ENCODE results near the gene RALGAPA1. TPM values are rescaled to one million over a fixed set of nuclear protein-coding genes. Genes with fewer than 3 reads are reported as not detected.
"Not testable (repeated sequence)": the region's sequence is repeated elsewhere in the genome, so short reads cannot be mapped to it uniquely, and the experiment has no call there.

The RALGAPA1 gene
- total RNA-seq, 1 experiment from 2014 or later, result 52.8 TPM

DNA sequence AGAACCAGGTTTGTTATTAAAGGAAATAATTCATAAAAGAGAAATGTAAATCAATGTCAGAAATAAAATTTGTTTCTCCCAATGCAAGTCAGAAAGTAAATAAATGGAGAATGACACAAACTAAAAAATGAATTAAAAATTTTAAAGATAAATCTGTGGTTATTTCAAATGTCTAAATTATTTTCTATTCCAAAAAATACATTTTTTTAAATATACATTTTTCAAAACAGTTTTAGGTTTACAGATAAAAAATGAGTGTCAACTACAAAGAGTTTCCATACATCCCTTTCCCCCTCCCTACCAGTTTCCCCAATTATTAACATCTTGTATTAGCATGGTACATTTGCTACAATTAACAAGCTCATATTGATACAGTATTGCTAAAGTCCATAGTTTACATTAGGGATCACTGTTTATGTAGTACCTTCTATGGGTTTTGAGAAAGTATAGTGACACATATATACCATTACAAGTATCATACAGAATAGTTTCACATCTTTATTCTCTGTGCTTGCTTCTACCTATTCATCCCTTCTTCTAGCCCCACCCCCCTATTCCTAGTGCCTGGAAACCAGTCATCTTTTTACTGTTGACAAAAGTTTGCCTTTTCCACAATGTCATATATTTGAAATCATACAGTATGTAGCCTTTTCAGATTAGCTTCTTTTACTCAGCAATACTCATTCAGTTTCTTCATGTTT is 104.2 kb downstream of the RALGAPA1 start:
- DNase-seq (ENCODE audit: extremely low read depth, low read depth), result no peak

DNA sequence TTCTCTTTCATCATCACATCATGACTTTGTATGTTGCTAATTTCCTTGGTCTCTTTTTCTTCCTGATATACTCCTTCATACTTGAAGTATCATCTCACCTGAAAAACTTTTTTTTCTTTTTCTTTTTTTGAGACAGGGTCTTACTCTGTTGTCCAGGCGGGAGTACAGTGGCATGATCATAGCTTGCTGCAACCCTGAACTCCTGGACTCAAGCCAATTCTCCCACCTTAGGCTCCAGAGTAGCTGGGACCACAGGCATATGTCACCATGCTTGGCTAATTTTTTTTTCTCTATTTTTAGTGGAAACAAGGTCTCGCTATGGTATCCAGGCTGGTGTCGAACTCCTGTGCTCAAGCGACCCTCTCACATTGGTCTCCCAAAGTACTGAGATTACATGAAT is 107.6 kb downstream of the RALGAPA1 start:
- DNase-seq (ENCODE audit: extremely low read depth, low read depth), result no peak

DNA sequence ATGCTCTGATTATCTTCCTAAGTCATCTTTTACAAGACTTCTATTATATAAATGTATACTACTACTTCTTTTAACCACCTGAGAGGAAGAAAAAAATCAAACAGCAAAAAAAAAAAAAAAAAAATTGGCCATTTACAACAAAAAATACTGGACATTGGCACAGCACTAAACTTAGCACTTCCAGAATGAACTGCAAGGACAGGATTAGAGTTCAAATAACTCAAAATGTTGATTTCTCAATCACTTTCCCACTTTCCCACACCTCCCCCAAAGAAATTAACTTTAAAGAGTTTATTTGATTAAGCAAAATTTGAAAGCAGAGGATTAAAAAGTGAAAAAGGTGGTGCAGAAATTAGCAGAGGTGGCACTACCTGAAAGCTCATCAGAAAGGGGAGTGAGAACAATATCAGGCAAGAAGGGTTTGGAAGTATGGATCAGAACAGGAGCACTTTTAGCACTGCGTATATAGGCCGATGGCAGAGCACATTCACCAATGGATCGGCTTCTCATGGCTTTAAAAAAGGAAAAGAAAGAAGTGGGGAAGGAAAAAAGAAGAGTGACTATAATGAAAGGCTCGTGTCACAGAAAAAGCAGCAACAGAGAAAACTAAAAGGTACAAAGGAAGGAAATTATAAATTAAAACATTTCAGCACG is 109.2 kb downstream of the RALGAPA1 start:
- no peak for DNase-seq (ENCODE audit: extremely low read depth, low read depth)

DNA sequence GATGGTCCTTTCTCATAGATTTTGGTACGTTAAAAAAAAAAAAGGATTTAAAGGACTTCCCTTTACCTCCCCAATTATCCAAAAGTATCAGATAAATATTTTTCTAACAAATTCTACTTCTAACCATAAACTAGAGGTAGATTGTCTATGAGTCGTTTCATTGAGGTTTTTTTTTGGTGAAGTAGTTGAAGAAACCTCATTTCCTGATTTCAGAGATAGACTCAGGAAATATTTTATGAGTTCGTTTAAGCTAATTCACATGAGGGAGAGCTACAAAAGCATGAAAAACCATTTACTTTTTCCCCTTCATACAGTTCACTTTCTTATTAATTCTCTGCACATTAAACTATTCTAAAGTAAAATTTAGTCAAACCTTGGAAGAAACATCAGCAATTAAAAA is 112.5 kb downstream of the RALGAPA1 start:
- no peak for DNase-seq (ENCODE audit: extremely low read depth, low read depth)

DNA sequence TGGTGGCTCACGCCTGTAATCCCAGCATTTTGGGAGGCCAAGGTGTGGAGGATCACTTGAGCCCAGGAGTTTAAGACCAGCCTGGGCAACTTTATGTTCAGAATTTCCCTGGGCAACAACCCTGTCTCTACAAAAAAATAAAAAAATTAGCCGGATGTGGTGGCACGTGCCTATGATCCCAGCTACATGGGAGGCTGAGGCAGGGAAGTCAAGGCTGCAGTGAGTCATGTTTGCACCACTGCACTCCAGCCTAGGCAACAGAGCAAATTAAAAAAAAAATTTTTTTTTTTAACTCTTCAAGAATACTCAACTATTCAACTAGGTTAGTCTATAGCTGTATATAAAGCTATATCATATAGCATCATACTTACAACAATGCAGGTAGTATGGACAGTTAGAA is 113.0 kb downstream of the RALGAPA1 start:
- no peak for DNase-seq (ENCODE audit: extremely low read depth, low read depth)

DNA sequence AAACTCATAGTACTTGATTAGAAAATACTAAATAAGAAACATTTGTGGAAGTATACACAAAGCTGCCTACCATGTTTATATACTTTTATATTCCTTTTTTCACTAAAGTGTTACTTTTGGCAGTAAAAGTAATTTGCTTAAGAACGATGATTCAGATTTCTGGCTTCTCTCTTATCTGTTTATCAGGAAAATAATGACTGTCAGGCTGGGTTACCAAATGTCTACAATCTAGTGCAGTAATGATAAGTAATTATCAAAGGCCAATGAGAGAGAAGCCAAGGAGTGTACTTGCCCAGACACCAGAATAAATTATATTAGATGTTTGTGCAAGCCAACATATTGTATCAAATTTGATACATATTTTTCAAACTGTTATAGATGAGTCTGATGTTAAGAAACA is 113.4 kb downstream of the RALGAPA1 start:
- no peak for DNase-seq (ENCODE audit: extremely low read depth, low read depth)

DNA sequence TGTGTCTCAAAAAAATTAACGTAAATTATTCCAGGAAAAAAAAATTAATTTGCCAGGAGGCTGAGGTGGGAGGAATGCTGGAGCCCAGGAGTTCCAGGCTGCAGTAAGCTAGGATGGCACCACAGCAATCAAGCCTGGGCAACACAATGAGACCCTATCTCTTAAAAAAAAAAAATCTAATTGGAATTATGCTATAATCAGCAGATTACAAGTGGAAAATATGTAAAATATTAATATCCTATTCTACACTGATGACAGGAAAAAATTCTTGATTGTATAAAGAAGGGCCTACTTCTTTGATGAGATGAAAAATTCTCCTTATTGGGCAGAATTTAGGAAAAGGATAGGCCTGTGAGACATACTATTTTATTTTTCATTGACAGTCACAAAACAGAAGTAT is 114.0 kb downstream of the RALGAPA1 start:
- no peak for DNase-seq (ENCODE audit: extremely low read depth, low read depth)

DNA sequence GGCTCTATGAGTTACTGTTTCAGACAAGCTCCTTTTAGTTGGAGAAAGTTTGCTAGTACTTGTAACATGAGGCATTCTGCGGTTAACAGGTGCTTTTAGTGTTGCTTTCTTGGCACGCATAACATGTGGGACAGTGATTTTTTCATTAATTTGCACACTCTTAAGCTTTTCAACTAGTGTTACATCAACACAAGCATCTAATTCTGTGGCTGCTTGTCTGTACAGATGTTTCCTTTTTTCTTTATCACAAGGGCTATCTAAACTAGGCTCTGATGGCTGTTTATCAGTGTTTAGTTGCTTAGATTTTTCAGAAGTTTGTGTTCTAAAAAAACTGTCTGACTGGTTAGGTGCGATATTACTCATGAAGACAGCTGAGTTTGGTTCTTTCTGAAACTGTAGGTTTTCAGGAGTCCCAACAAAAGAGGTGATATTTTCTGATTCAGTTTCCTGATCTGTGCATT is 120.1 kb downstream of the RALGAPA1 start:
- no peak for DNase-seq (ENCODE audit: extremely low read depth, low read depth)

DNA sequence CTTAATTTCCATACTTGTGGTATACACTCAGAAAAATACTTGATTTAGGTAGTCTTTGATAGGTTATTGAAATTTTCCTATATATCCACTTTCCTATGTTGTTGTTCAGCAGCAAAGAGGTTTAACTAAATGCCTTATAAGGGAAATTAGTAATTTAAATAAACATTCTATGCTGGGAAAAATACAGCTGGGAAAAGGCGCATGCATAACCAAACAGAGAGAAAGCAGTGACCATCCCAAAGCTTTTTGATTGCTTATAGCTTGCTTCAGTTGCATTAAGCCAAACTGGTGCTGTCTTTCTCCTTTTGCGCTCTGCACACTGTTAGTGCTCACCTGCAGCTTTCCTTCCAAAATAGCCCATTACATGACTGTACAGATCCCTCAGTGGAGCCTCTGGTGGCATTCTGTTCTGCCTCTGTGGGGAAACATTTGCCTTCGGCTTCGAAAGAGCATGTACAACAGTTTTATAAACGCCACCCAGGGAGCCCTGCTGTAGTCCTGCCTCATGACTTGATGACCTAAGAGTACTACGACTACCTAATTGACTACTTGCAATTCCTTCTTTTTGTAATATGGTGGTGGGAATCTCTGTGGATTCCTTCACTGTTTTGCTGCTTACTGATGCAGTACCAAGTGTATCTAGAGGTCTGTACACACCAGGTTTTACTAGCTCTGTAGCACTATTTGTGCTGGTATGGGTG is 120.8 kb downstream of the RALGAPA1 start:
- DNase-seq (ENCODE audit: extremely low read depth, low read depth), result no peak

DNA sequence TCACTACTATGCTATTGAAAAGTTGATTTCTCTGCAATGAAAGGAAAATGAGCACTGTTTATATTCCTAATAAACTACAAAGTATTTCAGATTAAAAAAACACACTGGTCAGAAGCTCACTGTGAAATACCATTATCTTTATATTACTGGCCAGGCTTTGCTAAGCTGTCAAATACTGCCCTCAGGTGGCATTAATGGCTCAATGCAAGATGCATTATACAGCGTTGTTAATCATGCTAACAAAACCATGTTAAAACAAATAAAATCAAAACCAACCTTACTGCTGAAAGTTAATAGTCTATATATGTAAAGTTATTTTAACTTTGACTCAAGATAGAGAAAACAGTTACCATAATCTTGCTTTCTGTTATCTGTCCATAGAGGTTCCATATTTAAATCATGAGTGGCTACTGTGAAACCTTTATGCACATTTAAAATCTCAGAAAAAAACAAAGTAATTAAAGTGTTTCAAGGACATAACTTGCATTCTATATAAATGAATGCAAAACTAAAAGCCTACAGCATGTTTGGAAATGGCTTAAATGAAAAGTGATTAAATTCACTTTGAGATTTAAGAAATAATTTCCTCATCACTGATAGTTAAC is 121.7 kb downstream of the RALGAPA1 start:
- peak; percentile 51 for DNase-seq (ENCODE audit: extremely low read depth, low read depth)

DNA sequence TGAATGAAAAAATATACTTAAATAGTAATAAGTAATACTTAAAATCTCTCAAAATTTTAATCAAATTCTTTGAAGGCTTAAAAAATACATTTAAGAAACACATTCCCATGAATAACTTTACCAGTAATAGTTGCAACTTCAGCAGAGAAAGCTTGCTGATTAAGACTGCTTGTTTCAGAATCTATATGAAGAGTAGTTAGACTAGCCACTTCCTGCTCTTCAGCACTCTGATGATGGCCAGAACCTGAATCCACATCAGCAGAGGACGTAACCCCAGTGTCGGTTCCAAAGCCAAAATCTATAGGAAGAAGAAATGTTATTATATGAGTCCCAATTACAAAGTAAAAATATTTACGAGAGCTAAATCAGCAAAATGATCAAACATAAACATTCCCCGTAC is 125.4 kb downstream of the RALGAPA1 start:
- DNase-seq (ENCODE audit: extremely low read depth, low read depth), result not testable (repeated sequence)

DNA sequence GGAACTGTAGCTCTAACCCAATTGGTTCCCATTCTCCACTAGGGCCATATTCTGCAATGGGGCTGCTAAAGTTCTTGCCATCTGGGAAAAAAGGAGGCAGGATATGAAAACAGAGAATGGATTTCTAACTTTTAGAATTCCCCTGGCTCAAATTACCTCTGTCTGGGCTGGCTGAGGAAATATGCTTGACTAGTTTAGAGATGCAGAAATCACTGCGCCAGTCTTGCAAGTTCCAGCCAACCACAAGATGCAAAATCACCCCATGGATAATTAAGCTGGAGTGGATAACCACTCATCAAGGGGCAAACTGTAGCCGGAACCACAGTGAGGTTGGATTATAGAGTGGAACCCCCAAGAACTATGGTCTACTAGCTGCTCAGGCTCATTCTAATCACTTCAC is 126.3 kb downstream of the RALGAPA1 start:
- DNase-seq (ENCODE audit: extremely low read depth, low read depth), result no peak

DNA sequence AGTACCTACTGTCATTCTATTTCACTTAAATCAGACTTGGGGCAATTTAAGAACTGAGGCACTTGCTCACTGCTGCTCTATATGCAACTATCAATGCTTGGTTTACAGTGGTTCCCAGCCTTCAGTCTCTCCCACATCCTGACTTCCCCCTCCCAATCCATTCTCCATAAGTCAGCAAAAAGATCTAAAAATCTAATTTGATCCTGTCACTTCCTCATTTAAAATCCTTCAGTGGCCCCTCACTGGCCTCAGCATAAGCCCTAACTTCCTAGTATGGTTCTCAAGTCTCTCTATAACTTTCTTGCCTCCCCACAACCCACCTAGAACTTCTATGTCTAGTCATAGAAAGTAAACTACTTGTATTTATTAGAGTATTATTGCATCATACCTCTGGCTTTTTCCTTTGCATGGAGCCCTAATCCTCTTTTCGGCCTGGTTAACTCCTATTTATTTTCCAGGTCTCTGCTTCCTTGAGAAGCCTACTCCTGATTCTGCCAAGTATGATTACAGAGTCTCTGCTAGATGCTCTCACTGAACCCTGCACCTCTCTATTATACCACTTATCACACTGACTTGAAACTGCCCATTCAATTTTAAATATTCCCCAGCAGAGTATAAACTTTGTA is 130.6 kb downstream of the RALGAPA1 start:
- no peak for DNase-seq (ENCODE audit: extremely low read depth, low read depth)

DNA sequence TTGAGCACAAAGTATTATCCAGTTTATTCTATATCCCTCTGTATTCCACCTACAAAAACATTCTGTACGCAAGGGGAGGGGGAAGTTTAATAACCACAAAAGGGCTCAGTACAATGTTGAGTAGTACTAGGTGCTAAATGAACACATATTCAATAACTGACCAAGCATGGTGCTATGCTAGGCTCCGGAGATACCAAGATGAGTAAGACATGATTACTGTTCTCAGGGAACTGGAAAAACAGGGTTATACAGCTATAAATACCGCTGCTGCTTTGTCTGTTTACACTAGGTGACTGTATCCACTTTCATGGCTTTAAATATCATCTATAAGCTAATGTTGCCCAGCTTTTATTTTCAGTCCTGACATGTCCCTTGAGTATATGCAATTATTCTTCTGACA is 139.3 kb downstream of the RALGAPA1 start:
- DNase-seq (ENCODE audit: extremely low read depth, low read depth), result no peak

DNA sequence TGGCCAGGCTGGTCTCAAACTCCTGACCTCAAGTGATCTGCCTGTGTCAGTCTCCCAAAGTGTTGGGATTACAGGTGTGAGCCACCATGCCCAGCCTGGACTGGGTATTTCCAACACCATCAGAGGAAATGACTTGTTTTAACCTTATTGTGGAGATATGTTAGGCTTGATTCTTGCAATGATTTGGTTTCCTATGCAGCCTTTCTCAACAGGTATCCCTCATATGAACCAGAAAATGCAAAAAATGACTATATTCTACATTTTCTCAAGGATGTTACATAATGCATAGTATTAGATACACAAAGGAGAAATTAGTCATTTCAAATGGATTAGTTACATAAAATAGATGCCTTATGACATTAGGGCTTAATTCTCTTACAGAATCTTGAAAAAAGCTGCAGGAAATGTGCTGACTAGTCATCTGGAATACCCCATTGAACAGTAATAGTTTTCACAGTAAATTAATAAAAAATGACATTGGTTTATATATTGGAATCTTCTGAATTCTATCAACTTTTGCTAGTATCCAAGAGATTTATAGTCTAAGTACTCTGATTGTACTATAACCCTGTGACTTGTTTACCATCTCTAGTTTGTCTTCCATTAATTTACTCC is 142.6 kb downstream of the RALGAPA1 start:
- DNase-seq (ENCODE audit: extremely low read depth, low read depth), result no peak

DNA sequence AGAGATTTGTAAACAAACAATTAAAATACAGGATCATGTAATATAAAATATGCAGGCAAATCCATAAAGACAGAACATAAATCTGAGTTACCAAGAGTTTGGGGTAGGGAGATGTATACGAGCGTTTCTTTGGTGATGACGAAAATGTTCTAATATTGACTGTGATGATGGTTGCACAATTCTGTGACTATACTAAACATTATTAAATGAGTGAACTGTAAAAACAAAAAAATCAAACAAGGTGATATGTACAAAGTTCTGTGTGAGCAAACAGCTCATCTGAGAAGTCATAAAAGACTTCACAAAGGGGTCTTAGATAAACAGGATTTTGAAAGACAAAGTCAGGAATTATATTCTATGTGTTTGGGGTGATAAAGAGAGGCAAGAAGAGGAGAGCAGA is 147.2 kb downstream of the RALGAPA1 start:
- no peak for DNase-seq (ENCODE audit: extremely low read depth, low read depth)

DNA sequence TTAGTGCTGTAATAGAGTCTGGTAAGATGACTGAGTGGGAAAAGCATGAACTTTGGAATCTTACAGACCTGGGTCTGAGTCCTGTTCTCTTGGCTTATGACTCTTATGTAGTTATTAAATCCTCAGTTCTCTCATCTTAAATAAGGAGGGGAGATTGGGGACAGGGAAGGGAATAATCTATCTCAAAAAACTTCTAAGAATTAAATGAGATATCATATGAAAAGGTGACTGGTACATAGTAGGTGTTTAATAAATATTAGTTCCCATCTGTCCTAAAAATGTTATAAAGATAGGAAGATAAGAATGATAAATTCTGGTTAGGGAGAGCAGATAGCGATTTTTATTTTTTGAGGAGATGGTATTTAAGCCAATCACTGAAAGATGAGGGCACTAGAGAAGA is 156.1 kb downstream of the RALGAPA1 start:
- no peak for DNase-seq (ENCODE audit: extremely low read depth, low read depth)

DNA sequence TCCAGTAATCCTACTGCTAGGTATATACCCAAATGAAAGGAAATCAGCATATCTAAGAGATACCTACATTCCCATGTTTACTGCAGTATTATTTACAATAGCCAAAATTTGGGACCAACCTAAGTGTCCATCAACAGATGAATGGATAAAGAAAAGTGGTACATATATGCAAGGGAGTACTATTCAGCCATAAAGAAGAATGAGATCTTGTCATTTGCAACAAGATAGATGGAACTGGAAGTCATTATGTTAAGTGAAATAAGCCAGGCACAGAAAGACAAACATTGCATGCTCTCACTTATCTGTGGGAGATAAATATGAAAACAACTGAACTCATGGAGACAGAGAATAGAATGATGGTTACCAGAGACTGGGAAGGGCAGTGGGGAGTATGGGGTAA is 165.6 kb downstream of the RALGAPA1 start:
- no peak for DNase-seq (ENCODE audit: extremely low read depth, low read depth)

DNA sequence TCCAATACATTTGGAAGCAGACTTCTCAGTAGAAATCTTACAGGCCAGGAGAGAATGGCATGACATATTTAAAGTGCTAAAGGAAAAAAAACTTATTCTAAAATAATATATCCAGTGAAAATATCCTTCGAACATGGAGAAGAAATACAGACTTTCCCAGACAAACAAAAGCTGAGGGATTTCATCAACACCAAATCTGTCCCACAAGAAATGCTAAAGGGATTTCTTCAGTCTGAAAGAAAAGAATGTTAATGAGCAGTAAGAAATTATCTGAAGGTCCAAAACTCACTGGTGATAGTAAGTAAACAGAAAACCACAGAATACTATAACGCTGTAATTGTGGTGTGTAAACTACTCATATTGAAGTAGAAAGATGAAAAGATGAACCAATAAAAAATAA is 171.2 kb downstream of the RALGAPA1 start:
- no peak for DNase-seq (ENCODE audit: extremely low read depth, low read depth)

DNA sequence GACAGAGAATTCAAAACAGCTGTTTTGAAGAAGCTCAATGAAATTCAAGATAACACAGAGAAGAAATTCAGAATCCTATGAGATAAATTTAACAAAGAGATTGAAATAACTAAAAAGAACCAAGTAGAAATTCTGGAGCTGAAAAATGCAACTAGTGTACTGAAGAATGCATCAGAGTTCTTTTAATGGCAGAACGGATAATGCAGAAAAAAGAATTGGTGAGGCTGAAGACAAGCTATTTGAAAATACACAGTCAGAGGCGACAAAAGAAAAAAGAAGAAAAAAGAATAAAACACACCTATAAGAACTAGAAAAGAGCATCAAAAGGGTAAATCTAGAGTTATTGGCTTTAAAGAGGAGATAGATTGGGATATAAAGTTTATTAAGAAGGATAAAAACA is 171.8 kb downstream of the RALGAPA1 start:
- DNase-seq (ENCODE audit: extremely low read depth, low read depth), result no peak

DNA sequence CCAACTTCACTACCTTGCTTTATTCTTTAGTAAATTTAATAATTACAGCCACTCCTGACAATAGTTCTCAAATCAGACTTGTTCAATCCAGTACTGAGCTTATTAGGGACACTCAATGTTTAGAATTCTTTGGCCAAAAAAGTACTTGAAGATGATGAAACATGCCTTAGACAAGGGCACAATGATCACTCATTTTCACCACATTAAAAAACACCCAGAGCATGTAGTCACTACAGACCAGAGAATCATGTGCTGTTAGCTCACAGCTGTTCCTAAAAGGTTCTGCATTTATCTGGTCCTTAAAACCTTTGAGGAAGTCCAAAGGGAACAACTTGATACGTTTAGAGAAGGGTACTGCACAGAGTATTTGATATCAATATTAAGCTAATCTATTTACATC is 176.4 kb downstream of the RALGAPA1 start:
- no peak for DNase-seq (ENCODE audit: extremely low read depth, low read depth)

Measured in NCI-H460 (cell line).